ENCODE results near the gene CFAP58. TPM values are rescaled to one million over a fixed set of nuclear protein-coding genes. Genes with fewer than 3 reads are reported as not detected.

Gene CFAP58
- total RNA-seq, 1 experiment from 2014 or later: 0.63 TPM

GRCh38 chr10:104433669-104434068 lies 80.0 kb downstream of the CFAP58 start:
- Histone ChIP-seq H3K79me2 (ENCODE audit: insufficient read depth, low read length) (no peaks in the 10 kb centered on the region), H2BK5ac (ENCODE audit: insufficient read length, low read length) (no peak overlapping the region), H4K20me1 (ENCODE audit: control insufficient read depth, insufficient read depth, insufficient read length) (no peaks in the 10 kb centered on the region), H3K4ac (ENCODE audit: low read depth, low read length) (no peak overlapping the region), H2BK120ac (ENCODE audit: low read depth, low read length, poor library complexity, severe bottlenecking) (no peak overlapping the region), H2BK12ac (ENCODE audit: insufficient read length, low read depth, low read length) (no peak overlapping the region), H3K14ac (ENCODE audit: insufficient read depth, low read length) (no peak overlapping the region), H3K27ac (ENCODE audit: insufficient read length, low read depth, low read length) (no peak overlapping the region), H3K56ac (ENCODE audit: insufficient read length, low read depth, low read length) (no peak overlapping the region), H3K27me3 (ENCODE audit: insufficient read depth, low read length) (no peaks in the 10 kb centered on the region), H2AFZ (ENCODE audit: low read length) (no peak overlapping the region), H4K8ac (replicated peaks; ENCODE audit: insufficient read length, low read depth, low read length) (no peak overlapping the region), H2BK15ac (ENCODE audit: low read depth, low read length) (no peak overlapping the region), H3K23me2 (ENCODE audit: insufficient read length, low read depth, low read length, poor library complexity, severe bottlenecking) (no peaks in the 10 kb centered on the region), H3K79me1 (ENCODE audit: insufficient read depth, low read depth, low read length, poor library complexity, severe bottlenecking) (no peaks in the 10 kb centered on the region), H3K23ac (ENCODE audit: insufficient read length, low read depth, low read length) (no peak overlapping the region), H3K18ac (ENCODE audit: insufficient read length, low read depth, low read length) (no peak overlapping the region), H2BK20ac (ENCODE audit: low read depth, low read length, poor library complexity, severe bottlenecking) (no peak overlapping the region), H3K4me1 (ENCODE audit: insufficient read depth, low read length) (no peaks in the 10 kb centered on the region; the same call in 1 of the 2 replicates), H3T11ph (ENCODE audit: low read length) (no peak overlapping the region), H4K5ac (ENCODE audit: insufficient read length, low read depth, low read length) (no peak overlapping the region), H2AK5ac (ENCODE audit: insufficient read length, low read length) (no peak overlapping the region), H4K91ac (ENCODE audit: insufficient read length, low read depth, low read length) (no peak overlapping the region), H3K9ac (ENCODE audit: extremely low read depth, insufficient read length, low read length) (no peak overlapping the region), H3K4me2 (ENCODE audit: insufficient read depth, insufficient read length, low read length) (no peak overlapping the region), H3K9me3 (ENCODE audit: control insufficient read depth, low read depth, low read length) (no peaks in the 10 kb centered on the region)
- no peak for TF ChIP-seq CTCF (conservative IDR thresholded peaks at IDR 0.05)
- no peak overlapping the region for H3K27ac Mint-ChIP-seq
- H3K36me3 Mint-ChIP-seq (ENCODE audit: insufficient read depth in 1 of 3, low read depth in 3 of 3): no peaks in the 10 kb centered on the region
- DNase-seq: no peak
- no peak overlapping the region for H3K4me3 Mint-ChIP-seq
- no CpG with 5 or more reads among the region's 3 CpGs for WGBS (ENCODE audit: extremely low coverage, insufficient read length, low lambda C conversion rate)
- peaks cover 0 to 3% of the 10 kb centered on the region in 2 experiments; a peak in 2 of 4 replicates for H3K4me1 Mint-ChIP-seq
- no peaks in the 10 kb centered on the region; the same call in none of the 2 replicates for H3K27me3 Mint-ChIP-seq (ENCODE audit: low read depth)
- no peaks in the 10 kb centered on the region for H3K9me3 Mint-ChIP-seq
